HuH-7.5 (cell line): ENCODE results near the gene SDHC.
A peak's percentile ranks its signal among the peaks of the same experiment; 100 is the strongest.
"Not testable (repeated sequence)": the region's sequence is repeated elsewhere in the genome, so short reads cannot be mapped to it uniquely, and the experiment has no call there.

Experiments
- DNase-seq: peaks from one replicate; pipeline ENCODE4 v3.0.0; 2011; ENCODE audit warnings: low spot score

The SDHC gene

GRCh38 chr1:161388639-161389038, 74.5 kb downstream of the SDHC start:
- DNase-seq: no peak

DNA sequence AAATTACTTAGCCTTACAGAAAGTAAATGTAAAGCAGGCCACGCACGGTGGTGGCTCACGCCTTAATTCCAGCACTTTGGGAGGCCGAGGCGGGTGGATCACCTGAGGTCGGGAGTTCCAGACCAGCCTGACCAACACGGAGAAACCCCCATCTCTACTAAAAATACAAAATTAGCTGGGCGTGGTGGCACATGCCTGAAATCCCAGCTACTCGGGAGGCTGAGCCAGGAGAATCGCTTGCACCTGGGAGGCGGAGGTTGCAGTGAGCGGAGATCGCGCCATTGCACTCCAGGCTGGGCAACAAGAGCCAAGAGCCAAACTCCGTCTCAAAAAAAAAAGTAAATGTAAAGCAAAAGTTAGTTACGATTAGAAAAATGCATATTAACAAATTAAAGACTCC, 75.0 kb downstream of the SDHC start:
- DNase-seq: not testable (repeated sequence)

DNA sequence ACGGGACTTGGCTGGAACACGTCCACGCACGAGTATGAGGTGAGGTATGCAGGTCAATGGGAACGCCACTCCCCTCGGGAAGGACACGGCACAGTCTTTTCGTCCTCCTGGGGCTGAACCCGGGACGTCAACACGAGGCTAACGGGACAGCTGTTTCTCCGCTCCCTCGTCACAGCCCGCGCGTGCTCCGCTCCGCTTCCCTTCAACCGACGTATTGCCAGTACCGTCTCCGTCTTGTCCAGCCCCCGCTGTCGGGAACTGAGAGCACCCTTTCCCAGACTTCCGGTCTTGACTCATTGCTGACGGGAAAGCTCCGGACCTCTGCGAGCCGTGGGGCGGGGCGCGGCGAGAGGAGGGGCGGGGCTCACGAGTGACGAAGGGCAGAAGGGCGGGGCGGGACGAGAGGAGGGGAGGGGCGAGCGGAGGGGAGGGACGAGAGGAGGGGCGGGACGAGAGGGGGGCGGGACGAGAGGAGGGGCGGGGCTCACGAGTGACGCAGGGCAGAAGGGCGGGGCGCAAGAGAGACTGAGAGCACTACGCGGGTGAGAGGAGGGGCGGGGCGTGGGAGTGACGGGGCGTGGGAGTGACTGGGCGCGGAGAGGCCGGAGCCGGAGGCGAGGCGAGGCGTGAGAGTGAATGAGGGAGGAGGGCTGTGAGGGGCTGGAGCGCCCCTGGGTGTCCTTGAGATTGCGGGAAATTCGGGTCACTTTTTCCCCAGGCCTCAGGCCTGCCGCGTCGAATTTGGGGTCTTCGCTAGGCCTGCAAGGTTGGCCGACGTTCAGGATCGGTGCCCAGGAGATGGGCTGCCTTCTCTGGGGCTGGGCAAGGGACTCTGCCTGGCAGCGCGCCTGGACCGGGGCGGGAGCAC, 75.7 kb downstream of the SDHC start:
- DNase-seq: peak; percentile 73

DNA sequence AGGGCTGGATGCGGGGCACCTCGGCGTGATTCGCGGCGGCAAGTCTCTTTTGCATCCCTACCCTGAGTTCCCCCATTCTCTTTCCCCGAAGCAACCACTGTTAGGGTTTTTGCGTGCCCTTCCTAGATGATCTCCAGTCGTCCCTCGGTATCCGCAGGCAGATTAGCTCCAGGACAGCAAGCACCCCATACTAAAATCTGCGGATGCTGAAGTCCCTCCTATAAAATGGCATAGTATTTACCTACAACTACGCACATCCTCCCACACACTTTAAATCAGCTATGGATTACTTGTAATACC, 76.3 kb downstream of the SDHC start:
- DNase-seq: no peak

DNA sequence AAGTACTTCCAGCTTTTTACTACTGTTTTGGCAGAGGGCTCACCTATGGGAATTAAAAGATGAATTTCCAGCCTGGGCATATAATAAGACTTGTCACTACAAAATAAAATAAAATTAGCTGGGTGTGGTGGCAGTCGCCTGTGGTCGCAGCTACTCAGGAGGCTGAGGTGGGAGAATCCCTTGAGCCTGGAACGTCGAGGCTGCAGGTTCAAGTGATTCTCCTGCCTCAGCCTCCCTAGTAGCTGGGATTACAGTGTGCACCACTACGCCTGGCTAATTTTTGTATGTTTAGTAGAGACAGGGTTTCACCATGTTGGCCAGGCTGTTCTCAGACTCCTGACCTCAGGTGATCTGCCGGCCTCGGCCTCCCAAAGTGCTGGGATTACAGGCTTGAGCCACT, 77.0 kb downstream of the SDHC start:
- not testable (repeated sequence) for DNase-seq

- no peak for DNase-seq
Measured at GRCh38 chr1:161391611-161392010, 77.4 kb downstream of the SDHC start.

DNA sequence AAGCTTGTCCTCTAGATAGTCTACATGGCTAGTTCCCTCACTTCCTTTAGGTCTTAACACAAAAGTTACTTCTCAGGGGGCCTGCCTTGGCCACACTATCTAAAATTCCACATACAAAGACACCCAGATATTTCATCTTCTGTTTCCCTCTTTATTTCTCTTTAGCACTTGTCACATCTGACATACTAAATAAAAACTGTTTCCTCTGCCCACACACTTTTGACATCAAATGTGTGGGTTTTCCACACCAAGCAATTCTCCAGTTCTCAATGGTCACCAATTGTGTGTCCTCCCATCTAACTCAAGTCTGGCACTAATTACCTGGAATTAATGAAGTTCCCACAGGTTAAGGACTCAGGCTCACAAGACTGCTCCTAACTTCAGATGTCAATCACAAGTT, 79.0 kb downstream of the SDHC start:
- DNase-seq: no peak

DNA sequence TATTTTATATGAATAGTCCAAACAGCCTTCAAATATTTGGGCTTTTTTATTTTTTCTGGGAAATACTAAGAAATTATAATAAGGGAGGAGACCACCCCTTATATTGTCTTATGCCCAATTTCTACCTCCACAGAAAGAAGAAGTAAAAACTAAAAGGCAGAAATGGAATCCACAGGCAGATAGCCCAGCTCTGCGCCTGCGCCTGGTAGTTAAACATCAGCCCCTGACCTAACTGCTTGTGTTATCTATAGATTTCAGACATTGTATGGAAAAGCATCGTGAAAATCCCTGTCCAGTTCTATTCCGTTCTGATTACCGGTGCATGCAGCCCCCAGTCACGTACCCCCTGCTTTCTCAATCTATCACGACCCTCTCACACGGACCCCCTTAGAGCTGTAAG, 82.9 kb downstream of the SDHC start:
- DNase-seq: not testable (repeated sequence)

DNA sequence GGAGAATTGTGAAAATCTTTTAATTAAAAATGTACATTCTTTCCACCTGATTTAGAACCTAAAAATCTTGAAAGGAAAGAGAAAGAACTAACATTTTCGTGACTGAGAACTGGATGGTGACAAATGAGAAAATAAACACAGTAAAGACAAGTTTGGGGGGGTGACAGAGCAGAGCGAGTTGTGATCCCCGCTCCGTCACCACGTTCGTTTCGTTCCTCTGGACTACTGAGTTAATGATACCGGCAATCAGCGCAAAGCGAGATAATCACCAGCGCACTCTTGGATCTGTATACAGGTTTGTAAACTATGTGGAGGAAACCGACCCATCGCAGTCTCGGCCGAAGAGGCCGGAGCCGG, 84.7 kb downstream of the SDHC start:
- DNase-seq: no peak

GRCh38 chr1:161399257-161399998, 85.2 kb downstream of the SDHC start:
- DNase-seq: peak; percentile 69

GRCh38 chr1:161402446-161402845, 88.3 kb downstream of the SDHC start:
- no peak for DNase-seq

- no peak for DNase-seq
Measured at GRCh38 chr1:161404051-161404597, 89.9 kb downstream of the SDHC start.

- not testable (repeated sequence) for DNase-seq
Measured at GRCh38 chr1:161406551-161406950, 92.4 kb downstream of the SDHC start.

DNA sequence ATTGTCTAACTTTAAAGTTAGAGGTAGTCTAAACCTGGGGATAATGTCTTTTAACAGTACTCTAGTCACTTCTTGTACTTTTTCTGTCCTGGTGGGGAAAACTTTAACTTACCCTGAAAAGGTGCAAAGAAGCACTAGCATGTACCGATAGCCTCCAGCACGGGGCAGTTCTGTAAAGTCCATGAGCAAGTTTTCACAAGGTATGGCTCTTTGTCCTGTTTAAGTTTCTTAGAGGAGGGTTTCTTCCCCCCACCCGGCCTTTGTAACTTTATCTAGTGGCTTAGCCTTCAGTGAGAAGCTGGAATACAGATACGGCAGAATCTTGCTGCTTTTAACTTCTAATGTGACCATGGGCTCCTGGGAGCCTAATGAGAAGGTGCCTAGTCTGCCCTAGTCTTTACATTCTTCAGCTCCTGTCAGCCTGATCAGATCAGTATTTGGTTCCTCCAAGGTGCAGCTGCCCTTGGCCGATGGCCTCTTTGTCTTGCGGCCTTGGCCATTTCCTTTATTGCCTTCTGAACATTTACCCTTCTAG, 93.3 kb downstream of the SDHC start:
- no peak for DNase-seq

DNA sequence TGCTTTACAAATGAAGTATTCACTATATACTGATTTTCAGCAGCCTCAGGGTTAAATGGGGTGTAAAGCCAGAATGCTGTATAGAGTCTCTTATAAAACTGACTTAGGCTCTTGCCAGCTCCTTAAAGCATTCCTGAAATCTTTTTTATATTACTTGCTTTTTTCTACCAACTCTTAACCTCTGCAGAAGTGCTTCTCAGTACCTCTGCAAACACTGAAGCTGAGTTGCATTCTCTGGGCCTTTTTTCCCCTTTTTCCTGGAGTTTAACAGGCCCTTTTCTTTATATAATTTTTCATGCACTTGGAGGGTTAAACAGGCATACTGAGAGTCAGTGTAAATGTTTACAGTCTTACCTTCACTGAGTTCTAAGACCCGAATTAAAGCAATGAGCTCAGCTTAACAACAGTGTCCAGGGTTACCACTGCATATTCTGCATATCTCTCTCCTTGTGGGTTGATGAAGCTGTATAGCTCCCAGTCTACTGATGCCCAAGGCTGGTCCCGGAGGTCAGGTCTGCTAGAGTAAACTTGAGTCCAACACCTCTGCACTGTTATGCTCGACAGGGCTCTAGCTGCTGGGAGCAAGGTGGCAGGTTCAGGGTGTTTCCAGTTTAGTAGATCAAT, 94.4 kb downstream of the SDHC start:
- DNase-seq: no peak

GRCh38 chr1:161409848-161410635, 95.9 kb downstream of the SDHC start:
- not testable (repeated sequence) for DNase-seq

DNA sequence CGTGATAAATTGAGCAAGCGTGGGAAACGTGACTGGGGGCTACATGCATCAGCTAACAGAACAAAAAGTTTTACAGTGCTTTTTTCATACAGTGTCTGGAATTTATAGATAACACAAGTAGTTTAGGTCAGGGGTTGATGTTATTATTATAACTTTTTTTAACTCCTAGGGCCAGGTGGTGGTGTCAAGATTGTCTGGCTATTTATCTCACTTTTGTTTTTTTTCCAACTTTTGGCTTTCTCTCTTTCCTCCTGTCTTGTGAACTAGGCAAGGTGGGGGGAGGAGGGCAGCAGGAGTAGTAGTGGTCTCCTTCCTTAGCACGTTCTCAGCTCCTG, 96.4 kb downstream of the SDHC start:
- not testable (repeated sequence) for DNase-seq
